ENCODE data around the gene MYO1B.

MYO1B gene

DNA sequence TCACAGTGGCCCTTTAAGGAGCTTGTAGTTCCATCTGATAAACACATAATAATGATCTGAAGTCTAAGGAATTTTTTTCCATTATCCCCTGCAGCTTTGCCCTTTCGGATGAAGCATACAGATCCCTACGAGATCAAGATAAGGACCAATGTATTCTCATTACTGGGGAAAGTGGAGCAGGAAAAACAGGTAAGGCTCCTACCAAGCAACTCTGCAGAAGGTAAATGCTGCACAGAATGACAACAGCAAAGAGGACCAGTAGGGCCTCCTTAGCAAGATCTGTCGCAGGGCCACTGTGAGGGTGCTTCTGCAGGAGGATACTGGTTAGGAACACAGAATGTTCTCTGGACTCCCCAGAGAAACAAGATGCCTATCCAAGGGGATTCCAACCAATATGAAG, 84.6 kb downstream of the MYO1B start:
- DNase-seq (ENCODE audit: low spot score), result no peak
- TF ChIP-seq, protein P1, sequence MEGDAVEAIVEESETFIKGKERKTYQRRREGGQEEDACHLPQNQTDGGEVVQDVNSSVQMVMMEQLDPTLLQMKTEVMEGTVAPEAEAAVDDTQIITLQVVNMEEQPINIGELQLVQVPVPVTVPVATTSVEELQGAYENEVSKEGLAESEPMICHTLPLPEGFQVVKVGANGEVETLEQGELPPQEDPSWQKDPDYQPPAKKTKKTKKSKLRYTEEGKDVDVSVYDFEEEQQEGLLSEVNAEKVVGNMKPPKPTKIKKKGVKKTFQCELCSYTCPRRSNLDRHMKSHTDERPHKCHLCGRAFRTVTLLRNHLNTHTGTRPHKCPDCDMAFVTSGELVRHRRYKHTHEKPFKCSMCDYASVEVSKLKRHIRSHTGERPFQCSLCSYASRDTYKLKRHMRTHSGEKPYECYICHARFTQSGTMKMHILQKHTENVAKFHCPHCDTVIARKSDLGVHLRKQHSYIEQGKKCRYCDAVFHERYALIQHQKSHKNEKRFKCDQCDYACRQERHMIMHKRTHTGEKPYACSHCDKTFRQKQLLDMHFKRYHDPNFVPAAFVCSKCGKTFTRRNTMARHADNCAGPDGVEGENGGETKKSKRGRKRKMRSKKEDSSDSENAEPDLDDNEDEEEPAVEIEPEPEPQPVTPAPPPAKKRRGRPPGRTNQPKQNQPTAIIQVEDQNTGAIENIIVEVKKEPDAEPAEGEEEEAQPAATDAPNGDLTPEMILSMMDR (IDR thresholded peaks at IDR 0.05; ENCODE audit: extremely low read depth, missing control alignments), result no peak

DNA sequence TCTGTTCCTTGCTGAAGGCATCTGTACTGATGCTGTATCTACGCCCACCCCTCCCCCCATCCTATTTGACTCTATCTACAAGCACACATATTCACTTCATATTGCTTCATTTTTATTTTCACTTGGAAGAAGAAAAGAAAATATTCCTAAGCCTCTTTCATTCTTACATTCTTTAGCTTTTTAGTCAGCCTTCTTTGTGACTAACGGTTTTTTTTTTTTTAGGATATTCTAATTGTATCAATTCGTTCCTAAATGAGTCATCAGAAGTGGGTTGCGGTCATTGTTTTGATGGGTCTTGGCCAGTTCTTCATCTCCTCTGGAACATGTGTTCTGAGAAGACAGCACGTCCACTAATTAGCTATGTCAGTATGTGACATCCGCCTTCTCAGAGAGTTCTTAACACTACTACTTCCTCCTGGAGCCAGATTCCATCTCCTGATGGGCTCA, 88.7 kb downstream of the MYO1B start:
- DNase-seq (ENCODE audit: low spot score), result no peak
- TF ChIP-seq, protein P1 (IDR thresholded peaks at IDR 0.05; ENCODE audit: extremely low read depth, missing control alignments), result no peak

DNA sequence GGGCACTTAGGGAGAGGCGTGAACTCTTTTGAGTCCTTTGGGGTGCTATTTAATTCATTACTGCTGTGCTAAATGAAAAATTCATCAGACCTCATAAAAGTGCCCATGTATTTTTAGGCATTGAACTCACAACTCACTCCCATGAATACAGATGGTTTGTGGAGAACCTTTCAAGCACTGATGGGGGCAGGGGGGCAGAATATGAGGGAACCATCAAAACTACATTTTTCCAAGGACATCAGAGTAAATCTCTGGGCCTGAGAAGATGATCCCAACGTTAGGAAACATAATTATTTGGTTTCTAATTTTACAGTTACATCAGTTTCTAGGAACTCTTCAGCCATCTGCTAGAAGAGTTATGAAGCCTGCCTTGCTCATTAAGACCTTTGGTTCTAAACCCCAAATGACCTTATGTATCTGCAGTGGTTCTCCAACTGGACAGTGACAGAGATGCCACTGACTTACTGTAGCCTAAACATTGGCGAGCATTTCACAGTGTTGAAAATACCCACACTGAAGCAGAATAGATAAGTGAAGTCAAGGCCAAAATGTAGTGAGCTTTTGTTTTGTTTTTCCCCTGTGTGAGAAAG, 90.8 kb downstream of the MYO1B start:
- TF ChIP-seq, protein P1 (IDR thresholded peaks at IDR 0.05; ENCODE audit: extremely low read depth, missing control alignments), result no peak
- DNase-seq (ENCODE audit: low spot score), result no peak

DNA sequence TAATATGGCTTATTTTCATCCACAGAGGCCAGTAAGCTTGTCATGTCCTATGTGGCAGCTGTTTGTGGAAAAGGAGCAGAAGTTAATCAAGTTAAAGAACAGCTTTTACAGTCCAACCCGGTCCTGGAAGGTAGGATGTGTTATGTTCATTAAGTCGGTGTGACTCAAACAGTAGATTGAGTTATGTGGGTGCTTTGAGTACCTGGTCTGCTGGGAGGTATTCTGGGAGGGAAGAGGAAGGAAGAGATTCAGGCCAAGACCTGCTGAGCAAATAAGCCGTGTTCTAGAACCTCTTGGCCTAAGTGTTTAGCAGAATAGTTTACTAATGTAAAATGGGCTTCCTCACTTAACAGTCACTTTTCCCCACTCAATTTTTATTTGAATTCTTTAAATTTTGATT, 96.2 kb downstream of the MYO1B start:
- DNase-seq (ENCODE audit: low spot score), result no peak

DNA sequence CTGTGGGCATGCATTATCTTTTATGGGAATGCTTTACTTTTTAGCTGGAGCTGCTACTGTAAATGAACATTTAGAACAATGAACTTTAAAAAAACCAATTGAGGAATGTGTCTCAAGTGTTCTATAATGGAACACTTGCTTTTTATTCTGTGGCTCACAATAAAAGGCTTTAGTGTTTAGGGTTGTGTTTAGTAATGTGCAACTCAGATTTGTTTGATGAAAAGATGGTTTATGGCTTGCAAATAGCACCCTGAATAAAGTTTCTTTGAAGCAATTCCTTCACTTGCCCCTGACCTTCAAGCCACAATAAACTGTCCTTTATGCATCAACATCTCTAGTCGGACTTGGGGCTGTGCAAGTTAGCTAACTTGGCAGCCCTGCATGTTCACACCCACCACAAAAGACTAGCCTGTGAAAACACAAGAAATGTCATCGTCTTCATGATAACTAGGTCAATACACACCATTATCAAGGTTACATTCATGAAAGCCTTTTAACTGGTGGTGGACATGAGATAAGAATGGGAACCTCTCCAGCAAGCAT, 98.7 kb downstream of the MYO1B start:
- no peak for DNase-seq (ENCODE audit: low spot score)
- TF ChIP-seq, protein P1 (IDR thresholded peaks at IDR 0.05; ENCODE audit: extremely low read depth, missing control alignments), result no peak

More for the DNA sequence above, 96.2 kb downstream of the MYO1B start:
- TF ChIP-seq, protein P1 (IDR thresholded peaks at IDR 0.05; ENCODE audit: extremely low read depth, missing control alignments), result no peak

DNA sequence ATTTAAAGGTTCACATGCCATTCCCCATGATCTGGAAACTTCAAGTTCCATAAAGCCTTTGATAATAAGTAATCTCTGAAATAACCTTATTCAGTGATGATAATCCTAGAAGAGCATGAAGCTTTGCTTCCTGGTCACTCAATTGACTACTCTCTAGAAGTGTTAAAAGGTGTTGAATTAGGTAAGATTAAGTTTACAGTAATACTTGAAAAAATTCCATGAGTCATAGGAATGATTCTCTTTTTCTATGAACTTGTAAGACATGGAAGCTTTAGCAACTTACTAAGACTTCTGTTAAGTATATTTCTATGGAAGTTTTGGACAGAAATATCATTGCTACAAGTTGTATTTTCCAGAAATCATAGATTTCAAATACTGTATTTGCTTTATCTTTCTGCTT, 100.6 kb downstream of the MYO1B start:
- DNase-seq (ENCODE audit: low spot score), result no peak
- TF ChIP-seq, protein P1 (IDR thresholded peaks at IDR 0.05; ENCODE audit: extremely low read depth, missing control alignments), result no peak

DNA sequence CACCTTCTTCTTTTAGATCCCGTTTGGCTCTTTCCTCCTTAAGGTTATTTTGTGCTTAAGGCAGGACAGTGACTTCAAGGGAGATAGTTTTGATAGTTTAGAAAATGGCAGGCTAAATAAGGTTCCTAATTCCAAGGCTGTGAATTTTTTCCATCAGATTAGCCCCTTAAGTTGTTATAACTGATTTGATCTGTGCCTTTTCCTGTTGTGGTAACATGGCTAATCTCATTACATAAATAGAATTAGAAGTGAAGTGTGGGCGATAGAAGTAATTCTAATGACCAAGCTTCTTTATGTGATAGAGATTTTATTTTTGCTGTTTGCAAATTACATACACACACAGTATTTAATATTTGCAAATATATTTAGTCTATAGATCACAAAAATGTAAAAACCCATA, 102.0 kb downstream of the MYO1B start:
- TF ChIP-seq, protein P1 (IDR thresholded peaks at IDR 0.05; ENCODE audit: extremely low read depth, missing control alignments), result no peak
- no peak for DNase-seq (ENCODE audit: low spot score)
